ENCODE measurements around the gene PPP2R1B.
A peak's percentile ranks its signal among the peaks of the same experiment; 100 is the strongest.
"Not testable (repeated sequence)": the region's sequence is repeated elsewhere in the genome, so short reads cannot be mapped to it uniquely, and the experiment has no call there.

PPP2R1B gene

DNA sequence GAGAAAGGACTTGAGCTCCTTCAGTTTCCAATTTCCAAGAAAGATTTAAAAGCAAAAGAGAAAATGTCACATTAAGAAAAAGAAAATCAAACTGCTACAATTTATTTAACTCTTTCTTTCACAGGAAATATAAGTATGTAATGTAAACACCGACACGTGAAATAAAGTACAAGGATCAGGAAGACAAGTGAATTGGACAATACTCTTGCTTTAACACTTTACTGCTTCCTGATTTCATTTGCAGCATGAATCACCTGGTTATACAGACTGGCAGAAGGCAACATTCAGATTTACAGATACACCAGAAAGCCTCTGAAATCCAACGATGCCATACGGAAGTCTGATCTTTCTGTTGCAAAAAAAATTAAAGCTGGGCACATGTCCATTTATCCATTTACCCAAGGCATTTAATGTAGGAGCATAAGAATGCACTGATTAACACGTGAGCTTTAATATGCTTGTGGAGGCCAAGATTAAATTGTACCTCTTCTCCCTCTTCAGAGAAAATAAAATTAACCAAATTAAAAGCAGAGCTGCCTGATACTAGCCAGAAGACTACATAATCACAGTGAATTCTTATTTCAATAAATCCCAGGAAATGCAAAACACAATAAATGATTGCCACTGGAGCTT is 16.0 kb upstream of the PPP2R1B start:
- DNase-seq = no peak

DNA sequence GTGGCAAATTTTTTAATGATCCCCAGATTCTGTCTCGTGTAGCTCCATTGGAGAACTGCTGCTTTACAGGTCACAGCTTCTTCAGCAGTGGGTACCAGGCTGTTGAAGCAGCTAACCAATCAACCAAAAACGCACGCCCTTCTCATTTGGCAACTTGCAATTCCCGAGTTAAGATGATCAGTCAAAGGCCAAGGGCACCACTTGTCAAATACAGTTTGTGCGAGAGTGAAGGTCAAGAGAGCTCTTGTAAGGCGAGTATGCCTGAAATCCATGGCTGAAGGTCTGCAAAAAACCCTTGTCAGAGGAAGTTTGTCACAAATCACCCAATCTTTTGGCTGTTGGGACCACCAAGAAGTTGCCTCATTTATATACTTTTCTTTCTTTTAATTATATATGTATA is 12.9 kb upstream of the PPP2R1B start:
- no peak for DNase-seq

DNA sequence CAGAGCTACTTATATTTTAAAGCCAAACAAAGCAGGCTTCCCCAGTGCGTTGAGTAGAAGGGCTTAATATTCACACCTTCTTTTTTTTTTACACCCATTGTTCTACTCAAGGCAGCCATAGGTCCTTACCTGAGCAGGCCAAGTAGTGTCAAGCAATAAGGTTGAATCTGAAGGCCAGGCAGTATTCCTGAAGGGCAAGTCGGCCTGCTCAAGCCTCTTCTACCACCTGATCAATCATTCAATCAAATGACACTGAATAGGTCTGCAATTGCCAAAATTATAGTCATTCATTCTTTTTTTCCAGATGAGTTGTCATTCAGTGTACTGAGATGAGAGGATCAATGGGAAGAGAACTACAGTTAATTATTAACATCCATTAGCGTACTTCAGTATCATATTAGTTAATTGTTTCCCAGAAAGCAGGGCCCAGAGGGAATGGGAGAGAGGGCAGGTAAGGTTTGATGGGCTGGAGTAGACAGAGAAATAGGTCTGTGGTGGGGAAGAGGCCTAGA is 11.9 kb upstream of the PPP2R1B start:
- no peak for DNase-seq

DNA sequence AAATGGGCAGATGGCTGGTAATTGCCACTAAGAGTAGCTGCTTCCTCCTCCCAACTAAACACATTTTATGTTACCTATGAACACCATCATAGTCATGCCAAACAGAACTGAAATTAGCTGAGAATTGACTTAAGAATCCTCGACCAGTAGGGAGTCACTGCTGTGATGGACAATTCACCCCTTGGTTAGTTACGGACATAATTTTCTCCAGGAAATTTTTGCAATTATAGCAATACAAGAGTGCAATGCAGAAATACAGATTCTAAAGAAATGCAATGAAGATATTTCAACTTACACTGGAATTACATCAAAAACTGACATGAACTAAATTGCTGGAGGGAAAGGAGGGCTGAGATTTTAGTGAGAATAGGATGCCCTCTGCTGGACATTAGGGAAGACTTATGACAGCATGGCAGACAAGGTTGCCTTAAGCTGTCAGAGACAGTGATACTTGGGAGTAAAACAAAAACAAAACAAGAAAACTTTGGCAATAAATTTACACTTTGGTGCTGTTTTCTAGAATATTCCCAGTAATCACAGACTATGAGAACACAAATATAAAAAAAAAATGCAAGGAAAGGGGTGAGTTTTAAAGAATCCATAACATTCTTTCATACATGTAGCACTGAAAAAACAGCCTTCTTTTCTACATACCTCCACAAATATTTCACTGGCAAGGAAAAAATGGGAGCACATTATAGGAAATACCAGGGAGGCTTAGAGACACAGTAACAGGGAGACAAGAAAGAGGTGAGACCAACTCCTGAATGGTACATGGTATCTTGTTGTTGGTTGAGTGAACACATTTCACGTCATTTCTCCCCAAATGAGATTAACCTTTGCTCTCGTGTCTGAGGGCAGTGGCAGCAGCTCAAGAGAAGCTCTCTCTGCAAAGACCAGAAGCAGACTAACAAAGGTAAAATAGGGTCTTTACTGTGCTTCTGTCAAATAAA is 11.2 kb upstream of the PPP2R1B start:
- peak; percentile 68 for DNase-seq

DNA sequence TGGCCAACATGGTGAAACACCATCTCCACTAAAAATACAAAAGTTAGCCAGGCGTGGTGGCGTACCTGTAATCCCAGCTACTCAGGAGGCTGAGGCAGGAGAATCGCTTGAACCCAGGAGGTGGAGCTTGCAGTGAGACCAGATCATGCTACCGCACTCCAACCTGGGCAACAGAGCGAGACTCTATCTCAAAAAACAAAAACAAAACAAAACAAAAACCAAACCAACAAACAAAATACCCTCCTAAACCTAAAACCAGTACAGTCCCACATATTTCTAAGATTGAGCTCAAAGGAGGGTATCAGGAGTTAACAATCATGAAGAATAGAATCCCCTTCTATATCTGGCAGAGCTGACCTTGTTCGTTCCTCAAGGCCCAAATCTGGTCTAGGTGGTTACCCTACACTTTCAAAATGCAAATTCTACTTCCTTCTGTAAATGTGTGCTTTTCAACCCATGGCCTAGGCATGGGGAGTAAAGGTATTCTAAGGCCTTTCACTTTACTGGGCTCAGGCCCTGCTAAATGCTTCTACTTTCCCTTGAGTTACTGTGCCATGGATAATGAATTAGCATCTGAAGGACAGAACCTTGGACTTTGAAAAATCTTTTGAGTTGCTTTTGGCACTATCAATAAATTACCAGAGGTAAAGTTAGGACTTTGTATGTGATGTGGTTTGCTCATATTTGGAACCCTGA is 10.4 kb upstream of the PPP2R1B start:
- no peak for DNase-seq

DNA sequence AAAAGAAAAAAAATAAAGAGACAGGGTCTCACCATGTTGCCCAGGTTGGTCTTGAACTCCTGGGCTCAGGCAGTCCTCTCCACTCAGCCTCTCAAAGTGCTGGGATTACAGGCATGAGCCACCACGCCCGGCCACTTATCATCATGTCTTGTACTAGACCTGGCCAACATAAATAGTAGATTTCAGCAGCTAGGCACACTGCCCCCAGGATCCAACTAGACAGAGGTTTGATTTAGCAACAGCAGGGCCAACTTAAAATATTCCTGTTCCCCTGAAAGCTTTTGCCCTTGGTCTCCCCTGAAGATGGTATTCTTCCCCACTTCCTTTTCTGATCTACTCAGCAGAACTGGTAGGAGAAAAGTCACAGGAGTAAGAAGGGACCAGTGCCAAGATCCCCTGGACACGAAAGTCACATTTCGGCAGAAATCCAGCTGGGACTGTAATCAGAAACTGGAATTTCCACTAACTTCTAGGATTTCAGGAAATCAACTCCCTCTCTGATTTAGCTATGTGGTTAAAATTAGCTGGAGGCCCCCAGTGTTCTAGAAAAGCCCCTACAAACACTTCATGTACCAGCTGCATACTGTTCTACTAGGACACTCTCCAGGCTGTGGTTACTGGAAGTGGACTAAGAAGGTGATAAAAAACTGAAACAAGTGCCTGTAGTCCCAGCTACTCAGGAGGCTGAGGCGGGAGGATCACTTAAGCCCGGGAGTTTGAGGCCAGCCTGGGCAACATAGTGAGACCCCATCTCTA is 8.9 kb upstream of the PPP2R1B start:
- DNase-seq = no peak

DNA sequence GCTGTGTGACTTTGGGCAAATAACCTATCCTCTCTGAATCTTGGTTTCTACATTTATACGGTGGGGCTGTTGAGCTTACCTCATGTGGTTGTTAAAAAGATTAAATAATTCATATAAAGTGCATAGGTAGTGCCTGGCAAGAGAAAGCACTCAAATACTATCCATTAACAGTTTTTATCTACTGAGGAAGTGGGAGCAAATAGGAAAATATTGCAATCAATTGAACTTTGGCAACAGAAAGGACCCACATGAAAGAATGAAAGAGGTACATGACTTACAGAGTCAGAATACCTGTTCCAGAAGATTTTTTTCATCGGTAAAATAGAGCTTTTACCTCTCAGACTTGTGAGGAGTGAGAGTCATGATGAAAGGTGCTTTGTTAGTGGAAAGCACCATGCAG is 6.3 kb upstream of the PPP2R1B start:
- no peak for DNase-seq

DNA sequence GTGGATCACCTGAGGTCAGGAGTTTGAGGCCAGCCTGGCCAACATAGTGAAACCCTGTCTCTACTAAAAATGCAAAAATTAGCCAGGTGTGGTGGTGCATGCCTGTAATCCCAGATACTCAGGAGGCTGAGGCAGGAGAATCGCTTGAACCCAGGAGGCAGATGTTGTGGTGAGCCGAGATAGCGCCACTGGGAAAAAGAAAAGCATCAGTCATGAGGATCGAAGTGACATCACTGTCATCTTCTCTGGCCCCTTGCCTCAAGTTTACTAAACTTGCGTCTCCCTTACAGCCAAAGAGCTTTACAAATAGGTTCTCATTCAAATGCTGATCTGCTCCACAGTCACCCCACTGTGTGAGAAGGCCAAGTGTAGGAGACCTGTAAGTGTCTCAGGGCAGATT is 5.0 kb upstream of the PPP2R1B start:
- DNase-seq = not testable (repeated sequence)

DNA sequence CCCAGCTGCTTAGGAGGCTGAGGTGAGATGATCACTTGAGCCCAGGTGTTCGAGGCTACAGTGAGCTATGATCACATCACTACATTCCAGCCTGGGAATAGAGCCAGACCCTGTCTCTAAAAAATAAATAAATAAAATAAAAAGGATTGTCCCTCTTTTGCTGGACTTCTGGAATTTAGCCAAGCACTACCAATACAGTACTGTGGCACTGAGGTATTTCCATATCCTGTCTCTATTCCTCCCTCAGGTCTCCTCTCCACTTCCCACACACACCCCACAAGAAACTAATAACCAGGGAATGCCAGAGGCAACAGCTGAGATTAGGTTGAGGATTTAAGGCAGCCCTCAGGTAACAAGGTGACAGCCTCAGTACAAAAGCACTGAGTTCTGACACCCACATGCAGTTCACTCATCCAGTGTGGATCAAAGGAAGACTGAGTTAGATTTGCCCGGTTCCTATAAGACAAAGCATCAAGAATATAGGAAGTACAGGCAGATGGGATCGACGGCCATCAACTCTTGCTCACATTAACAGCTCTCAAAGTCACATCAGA is 4.5 kb upstream of the PPP2R1B start:
- no peak for DNase-seq

DNA sequence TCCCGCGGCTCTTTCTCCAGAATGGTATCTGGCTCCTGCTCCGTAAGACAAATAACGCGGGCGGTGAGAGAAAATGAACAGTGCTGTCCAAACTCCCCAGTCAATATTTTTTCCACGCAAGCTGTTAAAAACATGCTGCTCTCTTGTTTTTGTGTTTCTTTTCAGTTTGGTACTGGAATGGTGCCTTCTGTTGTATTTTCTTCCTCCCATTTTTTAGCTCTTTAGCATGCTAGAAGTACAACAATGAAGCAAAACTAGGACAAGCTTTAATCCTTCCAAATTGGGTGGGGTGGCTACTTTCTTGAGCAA is 599 bp upstream of the PPP2R1B start:
- DNase-seq = no peak

DNA sequence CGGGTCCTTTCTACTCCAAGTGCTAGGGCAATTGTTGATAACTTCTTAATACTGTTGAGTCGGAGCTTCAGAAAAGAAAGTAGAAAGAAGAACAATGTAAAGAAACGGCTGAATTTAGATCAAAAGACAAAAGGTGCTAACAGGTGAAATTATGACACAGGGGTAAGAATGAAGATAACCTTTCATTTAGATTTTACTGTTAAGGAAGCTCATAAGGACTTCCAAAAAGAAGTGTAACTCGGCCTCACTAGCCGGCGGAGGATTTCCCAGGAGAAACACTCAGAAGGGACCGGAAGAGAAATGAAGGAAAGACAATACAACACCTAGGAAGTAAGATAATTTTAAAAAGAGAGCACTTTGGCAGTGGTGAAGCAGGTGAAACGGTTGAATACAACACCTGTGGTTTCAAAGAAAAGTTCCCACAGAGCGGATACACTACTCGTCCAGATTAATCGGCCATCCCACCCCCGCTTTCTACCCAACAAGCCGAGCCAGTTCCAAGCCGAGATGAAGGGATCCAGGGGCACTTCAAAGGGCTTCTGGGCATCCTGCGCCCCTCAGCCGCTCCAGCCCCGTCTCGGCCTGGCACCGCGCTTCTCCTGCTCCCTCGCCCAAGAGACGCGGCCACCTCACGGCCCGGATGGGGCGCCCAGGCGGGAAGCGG is 737 bp downstream of the PPP2R1B start:
- DNase-seq = no peak

DNA sequence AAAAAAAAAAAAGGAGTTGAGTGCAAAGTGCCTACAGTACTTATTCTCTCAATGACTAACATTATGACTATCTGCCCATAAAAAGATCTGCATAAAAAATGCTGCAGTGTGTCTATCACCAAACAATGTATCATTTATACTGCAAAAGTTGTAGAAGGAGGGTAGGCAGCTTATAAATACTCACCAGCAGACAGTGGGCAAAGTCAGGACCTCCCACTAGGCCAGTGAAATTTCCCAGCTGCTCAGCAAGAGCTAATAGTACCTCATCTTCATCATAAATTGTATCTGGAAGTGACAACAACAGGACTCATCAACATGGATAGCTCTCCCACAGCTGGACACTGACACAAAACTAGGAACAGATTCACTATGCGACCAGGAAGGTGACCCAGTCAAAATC is 1.6 kb downstream of the PPP2R1B start:
- DNase-seq = no peak

DNA sequence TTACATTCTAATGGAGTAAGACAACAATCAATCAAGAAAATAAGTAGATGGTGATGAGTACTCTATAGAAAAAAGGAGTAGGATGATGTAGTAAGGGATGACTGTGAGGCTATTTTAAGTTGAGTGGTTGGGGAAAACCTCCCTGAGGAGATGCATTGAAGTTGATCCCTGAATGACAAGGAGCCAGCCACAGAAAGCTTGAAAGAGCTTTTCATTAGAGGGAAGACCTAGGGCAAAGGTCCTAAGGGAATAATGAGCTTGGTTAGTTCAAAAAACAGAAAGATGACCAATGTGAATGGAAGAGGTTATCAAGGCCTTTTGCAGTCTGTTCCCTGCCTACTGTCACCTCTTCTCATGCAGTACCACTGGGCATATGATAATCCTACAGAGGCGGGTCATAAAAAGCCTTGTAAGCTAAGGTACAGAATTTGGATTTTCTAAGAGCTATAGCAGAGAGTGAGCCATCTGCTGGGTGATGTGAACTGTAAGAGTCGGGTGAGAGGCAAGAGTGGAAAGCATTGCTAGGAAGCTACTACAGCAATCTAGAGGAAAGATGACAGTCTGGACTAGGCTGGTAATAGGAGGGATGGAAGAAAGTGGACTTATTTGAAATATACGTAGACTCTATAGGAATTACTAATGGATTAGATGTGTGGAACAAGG is 3.1 kb downstream of the PPP2R1B start:
- DNase-seq = no peak

DNA sequence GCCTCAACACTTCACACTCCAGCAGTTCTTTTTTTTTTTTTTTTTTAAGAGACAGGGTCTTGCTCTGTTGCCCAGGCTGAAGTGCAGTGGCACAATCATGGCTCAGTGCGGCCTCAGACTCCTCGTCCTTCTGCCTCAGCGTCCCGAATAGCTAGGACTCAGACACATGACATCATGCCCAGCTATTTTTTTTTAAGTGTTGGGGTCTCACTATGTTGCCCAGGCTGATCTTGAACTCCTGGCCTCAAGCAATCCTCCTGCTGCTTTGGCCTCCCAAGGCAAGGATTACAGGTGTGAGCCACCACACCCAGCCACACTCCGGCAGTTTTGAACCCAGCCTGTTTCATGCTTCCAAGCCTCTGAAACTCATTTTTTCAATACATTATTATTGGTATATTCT is 3.7 kb downstream of the PPP2R1B start:
- no peak for DNase-seq

DNA sequence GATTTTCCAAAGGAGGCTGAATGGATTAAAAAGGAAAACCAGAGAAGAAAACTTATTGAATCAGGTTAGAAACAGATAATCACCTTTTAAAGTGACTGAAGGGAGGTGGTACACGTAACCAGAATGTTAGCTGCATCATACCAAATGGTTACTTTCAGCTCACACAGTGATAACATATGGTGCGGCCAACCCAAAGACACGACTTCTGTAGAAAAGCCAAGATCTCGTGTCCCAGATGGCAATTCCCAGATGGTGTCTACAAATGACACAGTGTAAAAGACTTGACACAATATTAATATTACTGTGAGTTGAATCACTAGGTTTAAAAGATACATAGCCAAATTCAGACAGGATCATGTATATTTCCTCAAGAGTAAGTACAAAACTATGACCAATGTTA is 5.2 kb downstream of the PPP2R1B start:
- no peak for DNase-seq

DNA sequence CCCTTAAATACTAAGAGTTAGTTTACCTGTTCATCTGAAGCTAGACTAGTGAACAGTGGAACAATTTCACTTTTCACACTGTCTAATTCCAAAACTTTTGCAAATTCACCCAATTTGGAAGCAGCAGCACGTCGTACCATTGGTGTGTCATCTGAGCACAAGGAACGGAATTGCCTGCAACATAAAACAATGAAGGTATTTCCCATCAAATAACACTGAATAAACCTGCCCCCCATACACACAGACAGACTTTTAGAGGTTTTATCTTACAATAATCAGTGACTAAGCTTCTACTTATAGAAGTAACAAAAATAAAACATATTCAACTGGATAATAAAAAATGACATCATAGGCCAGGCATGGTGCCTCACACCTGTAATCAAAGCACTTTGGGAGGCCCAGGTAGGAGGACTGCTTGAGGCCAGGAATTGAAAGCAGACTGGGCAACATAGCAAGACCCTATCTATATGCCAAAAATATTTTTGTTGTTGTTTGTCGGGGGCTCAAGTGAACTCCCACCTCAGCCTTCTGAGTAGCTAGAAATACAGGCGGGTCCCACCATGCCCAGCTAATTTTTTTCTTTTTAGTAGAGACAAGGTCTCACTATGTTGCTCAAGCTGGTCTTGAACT is 6.3 kb downstream of the PPP2R1B start:
- DNase-seq = no peak

DNA sequence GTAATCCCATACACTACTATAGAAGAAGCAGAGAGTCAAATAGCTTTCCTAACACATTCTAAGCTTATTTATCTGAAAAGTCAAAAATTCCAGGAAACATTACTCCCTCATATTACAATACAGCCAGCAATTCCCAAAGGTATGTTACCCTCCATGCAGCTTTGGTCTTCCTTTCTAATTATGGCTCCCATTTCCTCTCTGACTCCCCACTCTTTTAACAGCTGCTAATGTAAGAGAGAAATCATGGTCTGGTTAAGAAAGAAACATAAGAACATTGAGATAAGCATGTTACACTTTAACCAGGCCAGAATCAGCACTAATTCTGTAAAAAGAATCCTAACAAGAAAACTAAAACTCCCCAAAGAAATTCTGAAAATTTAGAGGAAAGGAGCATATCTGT is 6.8 kb downstream of the PPP2R1B start:
- no peak for DNase-seq

DNA sequence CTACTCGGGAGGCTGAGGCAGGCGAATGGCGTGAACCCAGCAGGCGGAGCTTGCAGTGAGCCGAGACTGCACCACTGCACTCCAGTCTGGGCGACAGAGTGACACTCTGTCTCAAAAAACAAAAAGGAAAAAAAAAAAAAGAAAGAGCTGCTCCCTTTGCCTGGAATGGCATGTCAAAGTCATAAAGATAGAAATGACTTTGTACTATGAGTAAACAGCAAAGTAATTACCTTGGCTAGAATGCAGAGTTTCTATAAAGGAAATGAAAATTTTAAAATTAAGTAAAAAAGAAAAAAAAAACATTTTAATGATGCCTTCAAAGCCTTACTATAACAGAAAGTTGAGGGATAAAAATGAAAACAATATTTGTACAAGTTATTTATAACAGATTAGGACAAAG is 10.1 kb downstream of the PPP2R1B start:
- no peak for DNase-seq

DNA sequence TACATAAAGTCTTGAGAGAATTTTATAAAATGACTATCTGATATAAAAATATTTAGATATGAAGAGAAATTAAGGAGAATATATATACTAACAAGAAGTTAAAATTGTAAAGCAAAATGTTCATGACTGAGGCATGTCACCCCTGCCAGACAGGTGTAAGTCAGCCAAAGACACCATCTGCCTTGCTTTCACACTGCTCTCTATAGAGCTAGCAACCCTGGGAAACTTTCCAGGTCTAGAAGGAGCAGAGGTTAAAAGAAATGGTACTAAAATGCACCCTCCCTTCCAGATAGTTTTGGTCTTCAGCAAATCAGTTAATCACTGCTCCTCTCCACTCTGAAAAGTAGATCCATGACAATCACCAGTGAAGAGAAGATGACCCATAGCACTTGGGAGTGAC is 16.5 kb downstream of the PPP2R1B start:
- no peak for DNase-seq

DNA sequence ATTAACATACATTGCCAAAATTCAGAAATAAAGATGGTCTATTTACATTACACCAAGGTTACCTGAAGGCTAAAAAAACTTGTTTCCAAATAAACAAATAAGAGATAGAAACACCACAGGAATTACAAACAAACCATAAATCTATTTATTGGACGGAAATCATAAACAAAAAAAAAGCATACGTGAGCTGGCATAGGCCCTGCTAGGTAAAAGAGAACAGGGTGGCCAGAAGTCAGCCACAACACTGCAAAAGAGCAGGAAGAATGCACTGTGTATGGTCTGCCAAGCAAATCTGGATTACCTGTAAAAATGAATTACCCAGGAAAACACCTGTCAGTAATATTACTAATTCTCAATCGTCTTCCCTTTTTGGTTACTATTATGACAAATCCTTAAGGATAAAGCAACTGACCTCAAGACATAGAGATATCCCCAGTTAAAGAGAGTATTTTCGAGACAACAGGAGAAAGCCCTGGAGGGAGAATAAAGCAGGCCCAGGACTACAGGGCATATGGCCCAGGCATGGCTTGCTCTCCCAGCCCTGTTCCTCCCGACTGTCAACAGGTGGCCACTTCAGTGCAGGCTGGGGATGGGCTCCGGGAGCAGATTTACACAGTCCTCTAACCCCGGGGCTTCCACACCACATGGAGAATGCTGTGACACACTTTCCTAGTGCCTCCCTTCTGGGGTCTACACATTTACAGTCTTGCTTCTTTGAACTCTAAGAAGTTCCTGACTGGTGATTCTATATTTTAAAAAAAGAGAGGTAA is 18.0 kb downstream of the PPP2R1B start:
- DNase-seq = no peak
